ENCODE results near the gene PPP1R9A.

Gene PPP1R9A

GRCh38 chr7:94933256-94933990 is 26.0 kb downstream of the PPP1R9A start:
- intact Hi-C loops (cut with DNase I; ENCODE audit: low total_unique reads): no loop called here
- no peaks in the 10 kb centered on the region for H3K36me3 ChIP-seq
- no peak overlapping the region for H3K27ac ChIP-seq
- no peaks in the 10 kb centered on the region for H3K27me3 ChIP-seq
- H3K4me1 ChIP-seq: no peaks in the 10 kb centered on the region
- H3K4me3 ChIP-seq: no peak overlapping the region
- H3K9me3 ChIP-seq: no peaks in the 10 kb centered on the region
- no peak for DNase-seq
- TF ChIP-seq, protein P1, sequence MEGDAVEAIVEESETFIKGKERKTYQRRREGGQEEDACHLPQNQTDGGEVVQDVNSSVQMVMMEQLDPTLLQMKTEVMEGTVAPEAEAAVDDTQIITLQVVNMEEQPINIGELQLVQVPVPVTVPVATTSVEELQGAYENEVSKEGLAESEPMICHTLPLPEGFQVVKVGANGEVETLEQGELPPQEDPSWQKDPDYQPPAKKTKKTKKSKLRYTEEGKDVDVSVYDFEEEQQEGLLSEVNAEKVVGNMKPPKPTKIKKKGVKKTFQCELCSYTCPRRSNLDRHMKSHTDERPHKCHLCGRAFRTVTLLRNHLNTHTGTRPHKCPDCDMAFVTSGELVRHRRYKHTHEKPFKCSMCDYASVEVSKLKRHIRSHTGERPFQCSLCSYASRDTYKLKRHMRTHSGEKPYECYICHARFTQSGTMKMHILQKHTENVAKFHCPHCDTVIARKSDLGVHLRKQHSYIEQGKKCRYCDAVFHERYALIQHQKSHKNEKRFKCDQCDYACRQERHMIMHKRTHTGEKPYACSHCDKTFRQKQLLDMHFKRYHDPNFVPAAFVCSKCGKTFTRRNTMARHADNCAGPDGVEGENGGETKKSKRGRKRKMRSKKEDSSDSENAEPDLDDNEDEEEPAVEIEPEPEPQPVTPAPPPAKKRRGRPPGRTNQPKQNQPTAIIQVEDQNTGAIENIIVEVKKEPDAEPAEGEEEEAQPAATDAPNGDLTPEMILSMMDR (IDR thresholded peaks at IDR 0.05): no peak

DNA sequence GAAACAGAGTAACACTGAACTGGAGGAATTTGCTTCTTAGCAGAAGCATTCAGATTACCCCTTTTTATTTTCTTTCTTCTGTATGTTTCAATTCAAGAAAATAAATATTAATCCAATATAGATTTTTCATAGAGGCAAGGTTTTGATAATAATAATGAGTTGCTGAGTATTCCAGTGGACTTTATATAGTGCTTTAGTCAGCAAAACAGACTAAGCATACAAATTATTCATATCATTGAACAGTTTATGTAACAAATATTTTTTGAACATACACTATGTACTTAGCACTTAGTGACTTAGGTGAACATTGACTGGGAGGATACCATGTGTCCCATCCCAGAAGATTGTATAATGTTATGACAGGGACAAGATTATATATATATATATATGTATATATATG is 32.0 kb downstream of the PPP1R9A start:
- H3K9me3 ChIP-seq: no peaks in the 10 kb centered on the region
- H3K36me3 ChIP-seq: no peaks in the 10 kb centered on the region
- no peaks in the 10 kb centered on the region for H3K4me1 ChIP-seq
- H3K4me3 ChIP-seq: no peak overlapping the region
- DNase-seq: no peak
- TF ChIP-seq, protein P1 (IDR thresholded peaks at IDR 0.05): no peak
- no peak overlapping the region for H3K27ac ChIP-seq
- no peaks in the 10 kb centered on the region for H3K27me3 ChIP-seq
- intact Hi-C loops (cut with DNase I; ENCODE audit: low total_unique reads): no loop called here

DNA sequence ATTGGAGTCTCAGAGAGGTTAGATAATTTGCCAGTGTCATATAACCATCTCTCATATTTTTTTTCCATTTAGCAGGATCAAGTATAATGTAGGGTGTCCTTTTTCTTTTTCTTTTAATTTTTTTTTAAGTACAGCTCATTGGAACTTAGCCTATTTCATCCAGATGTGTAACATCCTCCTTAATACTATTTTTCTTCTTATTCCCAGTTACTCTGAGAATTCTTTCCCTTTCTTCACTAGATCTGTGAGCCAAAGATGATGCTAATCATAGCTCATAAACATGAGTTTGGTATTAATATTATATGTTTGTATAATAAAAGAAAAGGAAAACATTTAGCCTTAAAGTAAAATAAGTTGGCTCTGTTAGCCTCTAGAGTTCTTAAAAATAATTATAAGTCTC is 32.8 kb downstream of the PPP1R9A start:
- DNase-seq: no peak
- no peak overlapping the region for H3K4me3 ChIP-seq
- intact Hi-C loops (cut with DNase I; ENCODE audit: low total_unique reads): no loop called here
- TF ChIP-seq, protein P1 (IDR thresholded peaks at IDR 0.05): no peak
- H3K27ac ChIP-seq: no peak overlapping the region
- no peaks in the 10 kb centered on the region for H3K27me3 ChIP-seq
- H3K9me3 ChIP-seq: no peaks in the 10 kb centered on the region
- H3K36me3 ChIP-seq: no peaks in the 10 kb centered on the region
- H3K4me1 ChIP-seq: no peaks in the 10 kb centered on the region

- Histone ChIP-seq H3K27ac (no peak overlapping the region), H3K9me3 (no peaks in the 10 kb centered on the region), H3K4me3 (no peak overlapping the region), H3K4me1 (no peaks in the 10 kb centered on the region), H3K36me3 (no peaks in the 10 kb centered on the region), H3K27me3 (no peaks in the 10 kb centered on the region)
- TF ChIP-seq, protein P1 (IDR thresholded peaks at IDR 0.05): no peak
- intact Hi-C loops (cut with DNase I; ENCODE audit: low total_unique reads): no loop called here
- no peak for DNase-seq
Observed at GRCh38 chr7:94941844-94942632, 34.6 kb downstream of the PPP1R9A start.

- TF ChIP-seq, protein P1 (IDR thresholded peaks at IDR 0.05): no peak
- H3K4me3 ChIP-seq: no peak overlapping the region
- no peak overlapping the region for H3K27ac ChIP-seq
- H3K36me3 ChIP-seq: no peaks in the 10 kb centered on the region
- intact Hi-C loops (cut with DNase I; ENCODE audit: low total_unique reads): no loop called here
- no peaks in the 10 kb centered on the region for H3K4me1 ChIP-seq
- no peak for DNase-seq
- H3K27me3 ChIP-seq: no peaks in the 10 kb centered on the region
- H3K9me3 ChIP-seq: no peaks in the 10 kb centered on the region
Observed at GRCh38 chr7:94943134-94943533, 35.7 kb downstream of the PPP1R9A start.
